ENCODE results near the gene LAMP1. TPM values are rescaled to one million over a fixed set of nuclear protein-coding genes. Genes with fewer than 3 reads are reported as not detected.

Gene LAMP1
- polyA plus RNA-seq, 1 of the 3 experiments (the other 2 are of a cell fraction): 261 TPM

DNA sequence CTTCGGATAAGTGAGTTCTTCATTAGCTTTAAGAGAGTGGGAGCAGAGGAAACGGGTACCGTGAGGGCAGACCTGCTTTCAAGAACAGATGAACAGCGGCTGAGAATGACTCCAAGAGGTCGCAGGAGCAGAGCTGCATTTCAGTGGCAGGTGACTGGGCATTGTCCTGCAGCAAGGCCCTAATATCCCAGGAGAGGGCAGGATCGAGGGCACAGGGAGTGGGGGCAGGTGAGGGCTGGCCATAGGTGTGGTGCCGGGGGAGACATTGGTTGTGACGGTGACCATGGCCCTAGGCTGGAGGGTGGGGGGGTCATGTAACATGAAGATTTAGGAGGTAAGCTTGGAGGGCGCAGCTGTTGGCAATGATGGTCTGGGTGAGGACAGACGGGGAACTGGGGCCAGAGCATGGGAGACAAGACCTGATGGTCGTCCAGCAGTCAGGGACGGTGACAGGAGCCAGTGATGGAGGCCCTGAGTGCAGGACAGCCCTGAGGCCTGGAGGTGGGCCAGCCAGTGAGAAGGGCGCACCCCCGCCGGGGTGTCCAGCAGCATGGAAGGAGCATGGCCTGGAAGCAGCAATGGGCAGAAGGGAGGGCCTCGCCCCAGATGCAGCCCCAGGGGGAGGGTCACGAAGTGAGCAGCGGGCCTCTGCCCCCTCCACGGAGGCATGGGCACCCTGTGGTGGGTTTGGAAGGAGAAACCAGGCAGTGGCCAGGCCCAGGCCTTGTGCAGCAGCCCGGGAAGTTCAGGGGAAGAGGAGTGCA, 29.2 kb upstream of the LAMP1 start (continued):
- TF ChIP-seq FOSL2 (IDR thresholded peaks at IDR 0.05; ENCODE audit: borderline replicate concordance, low read depth): no peak

DNA sequence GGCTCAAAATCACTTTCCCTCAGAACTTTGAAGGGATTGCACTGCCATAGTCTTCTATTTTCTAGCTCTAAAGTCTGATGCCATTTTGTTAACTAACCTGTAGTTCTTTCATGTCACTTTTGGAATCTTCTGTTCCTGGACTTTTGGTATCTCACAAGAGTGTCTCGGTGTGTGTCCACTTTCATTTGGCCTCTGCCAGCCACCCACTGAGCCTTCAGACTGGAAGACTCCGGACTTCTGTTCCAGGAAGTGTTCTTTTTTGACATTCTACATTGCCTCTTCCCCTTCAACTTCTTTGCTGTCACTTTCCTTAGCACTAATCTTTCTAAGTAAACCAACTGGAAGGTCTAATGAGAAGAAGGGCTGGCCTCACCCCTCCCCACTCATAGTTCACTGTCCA, 25.0 kb upstream of the LAMP1 start:
- Histone ChIP-seq H3K9me3 (no peaks in the 10 kb centered on the region), H2AFZ (ENCODE audit: low read depth) (no peak overlapping the region), H3K27ac (ENCODE audit: low read depth in 2 of 2, low read length in 1 of 2) (no peak overlapping the region), H4K20me1 (ENCODE audit: insufficient read depth) (no peaks in the 10 kb centered on the region), H3K4me1 (ENCODE audit: control insufficient read depth in 1 of 2, insufficient read depth in 2 of 2, low read depth in 1 of 2, low read length in 1 of 2) (no peaks in the 10 kb centered on the region), H3K4me2 (no peak overlapping the region), H3K79me2 (ENCODE audit: insufficient read depth) (no peaks in the 10 kb centered on the region), H3K36me3 (replicated peaks in 1 of 2; ENCODE audit: control insufficient read depth in 1 of 2, insufficient read depth in 2 of 2, low read length in 1 of 2) (peaks cover 0 to 7% of the 10 kb centered on the region in 2 experiments), H3K4me3 (ENCODE audit: low read depth in 2 of 2, low read length in 1 of 2) (no peak overlapping the region), H3K9me2 (no peaks in the 10 kb centered on the region), H3K27me3 (ENCODE audit: insufficient read depth) (no peaks in the 10 kb centered on the region), H3K9ac (no peak overlapping the region), H3F3A (replicated peaks; ENCODE audit: insufficient read depth) (no peaks in the 10 kb centered on the region)
- WGBS (ENCODE audit: low lambda C conversion rate): 94% methylated on average over 2 of the region's 2 CpGs
- DNase-seq: no peak
- no peak for TF ChIP-seq MXI1 (IDR thresholded peaks at IDR 0.05; ENCODE audit: low read depth, low read length)
- no peak for TF ChIP-seq RXRA (IDR thresholded peaks at IDR 0.05; ENCODE audit: borderline replicate concordance, low read depth)
- no peak for TF ChIP-seq ELF1 (IDR thresholded peaks at IDR 0.05)
- no peak for TF ChIP-seq RAD21 (IDR thresholded peaks at IDR 0.05; ENCODE audit: low read length)
- TF ChIP-seq, protein P1, sequence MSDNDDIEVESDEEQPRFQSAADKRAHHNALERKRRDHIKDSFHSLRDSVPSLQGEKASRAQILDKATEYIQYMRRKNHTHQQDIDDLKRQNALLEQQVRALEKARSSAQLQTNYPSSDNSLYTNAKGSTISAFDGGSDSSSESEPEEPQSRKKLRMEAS (IDR thresholded peaks at IDR 0.05; ENCODE audit: low read depth): no peak
- TF ChIP-seq, protein P2, sequence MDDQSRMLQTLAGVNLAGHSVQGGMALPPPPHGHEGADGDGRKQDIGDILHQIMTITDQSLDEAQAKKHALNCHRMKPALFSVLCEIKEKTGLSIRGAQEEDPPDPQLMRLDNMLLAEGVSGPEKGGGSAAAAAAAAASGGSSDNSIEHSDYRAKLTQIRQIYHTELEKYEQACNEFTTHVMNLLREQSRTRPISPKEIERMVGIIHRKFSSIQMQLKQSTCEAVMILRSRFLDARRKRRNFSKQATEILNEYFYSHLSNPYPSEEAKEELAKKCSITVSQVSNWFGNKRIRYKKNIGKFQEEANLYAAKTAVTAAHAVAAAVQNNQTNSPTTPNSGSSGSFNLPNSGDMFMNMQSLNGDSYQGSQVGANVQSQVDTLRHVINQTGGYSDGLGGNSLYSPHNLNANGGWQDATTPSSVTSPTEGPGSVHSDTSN (IDR thresholded peaks at IDR 0.05): no peak
- ChIA-PET POLR2A (no interaction called here), CTCF (no interaction called here)

DNA sequence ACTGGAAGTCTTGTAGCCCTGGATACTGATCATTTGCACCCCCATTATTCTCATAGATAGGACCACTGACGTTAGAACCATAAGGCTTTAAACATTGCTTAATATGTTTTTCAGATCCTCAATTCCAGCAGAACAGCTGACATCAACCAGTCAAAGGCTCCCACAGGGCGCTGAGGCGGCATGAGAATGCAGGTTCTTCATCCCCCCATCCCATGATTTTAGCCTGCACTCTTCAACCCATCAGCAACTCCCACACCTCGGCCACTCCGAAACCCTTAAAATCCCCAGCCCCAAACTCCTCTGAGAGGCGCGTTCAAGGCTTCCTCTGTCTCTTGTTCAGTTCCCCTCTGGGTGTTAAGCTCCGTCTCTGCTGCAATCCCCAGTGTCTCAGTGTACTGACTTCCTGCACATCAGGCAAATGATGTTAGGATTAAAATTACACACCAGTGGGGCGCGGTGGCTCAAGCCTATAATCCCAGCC, 24.3 kb upstream of the LAMP1 start:
- Histone ChIP-seq H3K4me3 (ENCODE audit: low read depth in 2 of 2, low read length in 1 of 2) (no peak overlapping the region), H3F3A (replicated peaks; ENCODE audit: insufficient read depth) (no peaks in the 10 kb centered on the region), H4K20me1 (ENCODE audit: insufficient read depth) (no peaks in the 10 kb centered on the region), H3K9me2 (no peaks in the 10 kb centered on the region), H3K79me2 (ENCODE audit: insufficient read depth) (no peaks in the 10 kb centered on the region), H3K27me3 (ENCODE audit: insufficient read depth) (no peaks in the 10 kb centered on the region), H3K9me3 (no peaks in the 10 kb centered on the region), H3K36me3 (replicated peaks in 1 of 2; ENCODE audit: control insufficient read depth in 1 of 2, insufficient read depth in 2 of 2, low read length in 1 of 2) (peaks cover 0 to 7% of the 10 kb centered on the region in 2 experiments), H3K4me2 (no peak overlapping the region), H3K4me1 (ENCODE audit: control insufficient read depth in 1 of 2, insufficient read depth in 2 of 2, low read depth in 1 of 2, low read length in 1 of 2) (no peaks in the 10 kb centered on the region), H3K27ac (ENCODE audit: low read depth in 2 of 2, low read length in 1 of 2) (no peak overlapping the region), H3K9ac (no peak overlapping the region), H2AFZ (ENCODE audit: low read depth) (no peak overlapping the region)
- no peak for DNase-seq
- CTCF ChIA-PET: interaction anchor here (0.8 kb wide), 1 partner anchor 43 kb away, joined by 3 read pairs; no protein-coding TSS in a partner anchor
- POLR2A ChIA-PET: no interaction called here
- TF ChIP-seq MXI1 (IDR thresholded peaks at IDR 0.05; ENCODE audit: low read depth, low read length) (no peak), NFIC (IDR thresholded peaks at IDR 0.05; ENCODE audit: borderline replicate concordance) (no peak)
- TF ChIP-seq, protein P3, sequence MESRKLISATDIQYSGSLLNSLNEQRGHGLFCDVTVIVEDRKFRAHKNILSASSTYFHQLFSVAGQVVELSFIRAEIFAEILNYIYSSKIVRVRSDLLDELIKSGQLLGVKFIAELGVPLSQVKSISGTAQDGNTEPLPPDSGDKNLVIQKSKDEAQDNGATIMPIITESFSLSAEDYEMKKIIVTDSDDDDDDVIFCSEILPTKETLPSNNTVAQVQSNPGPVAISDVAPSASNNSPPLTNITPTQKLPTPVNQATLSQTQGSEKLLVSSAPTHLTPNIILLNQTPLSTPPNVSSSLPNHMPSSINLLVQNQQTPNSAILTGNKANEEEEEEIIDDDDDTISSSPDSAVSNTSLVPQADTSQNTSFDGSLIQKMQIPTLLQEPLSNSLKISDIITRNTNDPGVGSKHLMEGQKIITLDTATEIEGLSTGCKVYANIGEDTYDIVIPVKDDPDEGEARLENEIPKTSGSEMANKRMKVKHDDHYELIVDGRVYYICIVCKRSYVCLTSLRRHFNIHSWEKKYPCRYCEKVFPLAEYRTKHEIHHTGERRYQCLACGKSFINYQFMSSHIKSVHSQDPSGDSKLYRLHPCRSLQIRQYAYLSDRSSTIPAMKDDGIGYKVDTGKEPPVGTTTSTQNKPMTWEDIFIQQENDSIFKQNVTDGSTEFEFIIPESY (IDR thresholded peaks at IDR 0.05; ENCODE audit: borderline replicate concordance, low read depth): no peak
- WGBS (ENCODE audit: low lambda C conversion rate): 97% methylated on average over 10 of the region's 10 CpGs
